GM20431 (cell line): ENCODE data around the gene NOTCH3.

Experiments used
- in situ Hi-C: fragments of 300-500 bp; cut with MseI, MboI; formaldehyde crosslinking; loops from one replicate; pipeline ENCODE4 v1.15.0; 2020; ENCODE audit warnings: low sequenced_read_pairs; ENCODE audit not compliant: unreplicated experiment

The NOTCH3 gene

DNA sequence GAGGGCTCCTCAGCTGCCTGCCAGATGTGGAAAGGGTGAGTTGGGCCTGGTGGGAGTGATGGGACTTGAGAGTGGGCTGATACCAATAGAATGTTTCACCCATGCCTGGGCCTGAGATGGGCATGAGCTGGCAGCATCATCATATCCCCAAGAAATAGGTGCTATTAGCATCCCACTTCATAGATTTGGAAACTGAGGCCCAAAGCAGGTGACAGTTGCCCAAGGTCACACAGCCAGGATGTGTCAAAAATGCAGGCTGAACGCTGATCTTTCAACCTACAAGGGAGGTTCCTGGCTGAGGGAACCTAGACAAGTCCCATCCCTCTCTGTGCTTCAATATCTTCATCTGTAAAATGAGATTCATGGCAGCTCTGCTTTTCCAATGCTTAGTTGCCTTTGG is 89.0 kb downstream of the NOTCH3 start:
- in situ Hi-C loops = no loop called here

DNA sequence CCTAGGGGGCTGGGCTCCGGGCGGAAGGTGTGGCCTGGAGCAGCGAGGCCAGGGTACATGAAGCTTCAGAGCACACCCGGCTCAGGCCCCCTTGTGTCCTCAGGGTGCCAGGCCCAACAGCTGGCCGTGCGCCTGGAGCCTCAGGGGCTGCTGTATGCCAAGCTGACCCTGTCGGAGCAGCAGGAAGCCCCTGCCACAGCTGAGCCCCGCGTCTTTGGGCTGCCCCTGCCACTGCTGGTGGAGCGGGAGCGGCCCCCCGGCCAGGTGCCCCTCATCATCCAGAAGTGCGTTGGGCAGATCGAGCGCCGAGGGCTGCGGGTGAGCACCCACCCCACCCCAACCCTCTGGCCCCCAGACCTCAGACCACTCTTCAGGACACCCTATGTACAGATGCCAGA is 90.4 kb downstream of the NOTCH3 start:
- in situ Hi-C loops = no loop called here

DNA sequence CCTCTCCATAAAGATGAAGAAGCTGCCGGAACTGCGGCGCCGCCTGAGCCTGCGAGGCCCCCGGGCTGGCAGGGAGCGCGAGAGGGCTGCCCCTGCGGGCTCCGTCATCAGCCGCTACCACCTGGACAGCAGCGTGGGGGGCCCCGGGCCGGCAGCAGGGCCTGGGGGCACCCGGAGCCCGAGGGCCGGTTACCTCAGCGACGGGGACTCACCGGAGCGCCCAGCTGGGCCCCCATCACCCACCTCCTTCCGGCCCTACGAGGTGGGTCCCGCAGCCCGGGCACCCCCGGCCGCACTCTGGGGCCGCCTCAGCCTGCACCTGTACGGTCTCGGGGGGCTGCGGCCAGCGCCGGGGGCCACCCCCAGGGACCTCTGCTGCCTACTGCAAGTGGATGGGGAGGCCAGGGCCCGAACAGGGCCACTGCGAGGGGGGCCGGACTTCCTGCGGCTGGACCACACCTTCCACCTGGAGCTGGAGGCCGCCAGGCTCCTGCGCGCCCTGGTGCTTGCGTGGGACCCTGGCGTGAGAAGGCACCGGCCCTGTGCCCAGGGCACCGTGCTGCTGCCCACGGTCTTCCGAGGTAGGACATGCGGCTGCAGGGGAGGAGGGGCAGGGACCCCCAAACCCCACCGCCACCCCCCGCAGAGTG is 90.9 kb downstream of the NOTCH3 start:
- in situ Hi-C loops = no loop called here
